HL-60 (cell line): ENCODE results near the gene SETD3.

Experiments
- DNase-seq, 2 experiments: peaks; one replicate each; pipeline ENCODE4 v3.0.0-alpha.2; 2010 to 2020; ENCODE audit warnings: low read depth in 1 of 2, low spot score in 1 of 2
- H3K27ac ChIP-seq: fragments of 250-450 bp; sonication (Bioruptor Pico); replicated peaks from 2 replicates; pipeline ENCODE4 v1.5.1; 2020; ENCODE audit warnings: mild to moderate bottlenecking, moderate library complexity
- H3K27me3 ChIP-seq: fragments of 250-450 bp; sonication (Bioruptor Pico); 2 replicates; pipeline ENCODE4 v1.5.1; 2021; ENCODE audit warnings: mild to moderate bottlenecking, moderate library complexity; ENCODE audit not compliant: insufficient read depth, poor library complexity, severe bottlenecking
- H3K4me3 ChIP-seq: replicated peaks from 2 replicates; pipeline ENCODE4 v1.5.1; 2011; ENCODE audit warnings: mild to moderate bottlenecking, control low read depth, low read length; ENCODE audit not compliant: insufficient read depth
- CTCF ChIP-seq: IDR thresholded peaks from one replicate; pipeline ENCODE4 v1.5.1; 2011; ENCODE audit warnings: low read length, control low read depth, inconsistent platforms; ENCODE audit not compliant: insufficient read depth
- GABPA ChIP-seq: IDR thresholded peaks from 2 replicates; pipeline ENCODE4 v1.6.1; 2012; ENCODE audit warnings: low read depth
- POLR2AphosphoS5 ChIP-seq: IDR thresholded peaks from 2 replicates; pipeline ENCODE4 v1.6.1; 2012; ENCODE audit warnings: low read depth
- REST ChIP-seq: IDR thresholded peaks from 2 replicates; pipeline ENCODE4 v1.6.1; 2012; ENCODE audit warnings: low read depth; ENCODE audit not compliant: insufficient replicate concordance
- SPI1 ChIP-seq: IDR thresholded peaks from 2 replicates; pipeline ENCODE4 v1.6.1; 2012; ENCODE audit warnings: low read depth, mild to moderate bottlenecking, borderline replicate concordance

The SETD3 gene

GRCh38 chr14:99522025-99522401, 41.4 kb upstream of the SETD3 start:
- Histone ChIP-seq H3K27ac (no peak overlapping the region), H3K27me3 (no peaks in the 10 kb centered on the region), H3K4me3 (no peak overlapping the region)
- TF ChIP-seq SPI1, result no peak
- TF ChIP-seq POLR2AphosphoS5, result no peak
- no peak for TF ChIP-seq REST
- TF ChIP-seq GABPA, result no peak
- no peak for TF ChIP-seq CTCF
- DNase-seq, result no peak

- no peak for DNase-seq
- Histone ChIP-seq H3K27ac (no peak overlapping the region), H3K27me3 (no peaks in the 10 kb centered on the region), H3K4me3 (no peak overlapping the region)
- no peak for TF ChIP-seq REST
- no peak for TF ChIP-seq POLR2AphosphoS5
- no peak for TF ChIP-seq CTCF
- no peak for TF ChIP-seq SPI1
- no peak for TF ChIP-seq GABPA
These were observed 40.7 kb upstream of the SETD3 start for GRCh38 chr14:99521176-99522024.

GRCh38 chr14:99520571-99521081, 40.0 kb upstream of the SETD3 start:
- TF ChIP-seq POLR2AphosphoS5 (no peak), SPI1 (no peak), REST (no peak), GABPA (no peak), CTCF (no peak)
- no peak overlapping the region for H3K27ac ChIP-seq

More at GRCh38 chr14:99520571-99521081, 40.0 kb upstream of the SETD3 start:
- H3K4me3 ChIP-seq, result no peak overlapping the region
- DNase-seq, result no peak
- H3K27me3 ChIP-seq, result no peaks in the 10 kb centered on the region
